NCI-H1092 treated with DMSO at 0.1 percent for 48 hours (cell line): ENCODE measurements around the gene NAT14.
"Not testable (repeated sequence)": the region's sequence is repeated elsewhere in the genome, so short reads cannot be mapped to it uniquely, and the experiment has no call there.

Experiments
- DNase-seq: peaks from one replicate; lab custom pipeline; 2025; lab: John Stamatoyannopoulos, UW

The NAT14 gene

GRCh38 chr19:55484593-55485438 lies at the start of gene NAT14:
Gene NAT14 (plus strand): TSS chr19:55485188. CDS start chr19:55485709, 521 bp downstream.
- DNase-seq, result peak; percentile 50

- no peak for DNase-seq
These were observed 48.1 kb upstream of the NAT14 start for GRCh38 chr19:55436847-55437246.

- no peak for DNase-seq
These were observed 47.6 kb upstream of the NAT14 start for GRCh38 chr19:55437410-55437809.

DNA sequence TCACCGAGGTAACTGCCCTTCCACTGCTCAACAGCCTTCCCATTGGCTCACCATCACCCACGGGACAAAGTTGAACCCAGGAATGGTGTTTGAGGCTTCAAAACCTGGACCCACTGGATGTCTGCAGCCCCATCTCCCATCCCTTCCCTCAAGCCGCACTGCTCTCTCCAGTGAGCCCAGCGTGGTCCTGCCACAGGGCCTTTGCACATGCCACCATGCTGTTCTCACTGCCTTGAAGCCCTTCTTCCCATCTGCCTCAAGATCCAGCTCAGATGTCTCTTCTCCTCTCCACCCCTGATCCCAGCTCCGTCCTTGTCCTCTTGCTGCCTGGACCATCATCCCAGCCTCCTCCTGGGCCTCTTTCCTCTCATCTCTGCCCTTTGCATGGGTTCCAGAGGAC lies 45.9 kb upstream of the NAT14 start:
- no peak for DNase-seq

- DNase-seq, result no peak
These were observed 44.4 kb upstream of the NAT14 start for GRCh38 chr19:55440411-55441105.

DNA sequence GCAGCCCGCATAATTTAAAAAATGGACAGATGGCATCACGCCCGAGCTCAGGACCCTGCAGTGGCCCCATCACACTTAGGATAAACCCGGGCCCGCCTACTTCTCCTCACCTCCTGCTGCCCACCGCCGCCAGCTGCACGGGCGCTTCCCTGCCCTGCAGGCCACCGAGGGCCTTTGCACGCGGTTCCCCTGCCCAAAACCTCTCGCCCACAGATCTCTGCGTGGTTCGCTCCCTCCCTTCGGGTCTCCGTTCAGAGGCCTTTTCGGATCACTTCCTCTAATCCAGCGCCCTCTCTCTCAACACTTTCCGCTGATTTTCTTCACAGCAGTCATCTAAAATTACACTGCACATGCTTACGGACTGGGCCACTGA lies 43.7 kb upstream of the NAT14 start:
- DNase-seq, result no peak

DNA sequence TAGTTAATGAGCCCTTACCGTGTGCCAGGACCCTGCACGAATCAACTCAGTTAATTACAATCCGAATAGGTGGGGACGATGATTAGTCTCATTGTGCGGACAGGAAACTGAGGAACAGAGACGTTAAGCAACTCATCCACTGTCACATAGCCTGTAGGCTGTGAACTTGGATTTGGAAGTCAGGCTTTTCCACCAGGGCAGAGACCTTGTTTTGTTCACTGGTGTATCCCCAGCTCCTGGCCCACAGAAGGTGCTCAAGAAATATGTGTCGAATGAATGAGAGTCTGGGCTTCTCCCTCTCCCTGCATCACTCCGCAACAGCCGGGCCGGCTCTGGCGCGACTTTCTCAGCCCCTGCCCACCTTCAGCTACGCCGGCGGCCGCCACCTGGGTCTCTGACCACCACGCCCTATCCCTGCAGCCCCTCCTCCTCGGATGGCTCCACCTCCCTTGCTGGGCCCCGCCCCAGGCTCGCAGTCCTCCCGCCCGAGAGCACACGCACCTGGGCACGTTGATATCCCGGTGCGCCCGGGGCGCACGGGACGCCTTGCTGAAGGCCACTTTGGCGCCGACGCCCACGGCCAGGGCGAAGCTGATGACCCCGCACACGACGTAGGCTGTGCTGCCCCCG lies 43.2 kb upstream of the NAT14 start:
- no peak for DNase-seq

DNA sequence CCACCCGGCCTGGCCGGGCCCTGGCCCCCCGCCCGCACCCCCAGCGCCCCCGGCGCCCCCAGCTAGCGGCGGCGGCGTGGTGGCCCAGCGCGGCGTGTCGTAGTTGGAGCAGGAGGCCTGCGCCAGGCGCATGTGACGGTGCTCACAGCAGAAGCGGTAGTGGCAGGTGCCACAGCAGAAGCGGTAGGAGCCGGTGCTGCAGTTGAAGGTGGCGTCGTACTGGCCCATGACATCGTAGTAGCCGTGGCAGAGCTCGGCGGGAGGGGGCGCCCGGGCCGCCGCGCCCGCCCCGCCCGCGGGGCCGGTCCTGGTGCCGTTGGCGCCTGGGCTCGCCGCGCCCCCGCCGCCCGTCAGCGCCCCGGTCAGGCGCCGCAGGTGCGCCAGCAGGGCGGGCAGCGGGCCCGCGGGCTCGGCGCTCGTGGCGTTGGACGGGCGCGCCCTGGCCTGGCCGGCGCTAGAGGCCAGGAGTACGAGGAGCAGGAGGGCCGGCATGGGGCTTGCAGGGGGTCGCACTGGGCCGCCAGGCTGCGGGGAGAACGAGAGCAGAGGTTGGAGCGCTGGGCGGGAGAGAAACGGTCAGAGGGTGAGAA lies 42.5 kb upstream of the NAT14 start:
- peak; percentile 22 for DNase-seq

GRCh38 chr19:55443045-55443823 lies 41.8 kb upstream of the NAT14 start, which contains the start of gene SHISA7:
Gene SHISA7 (minus strand): TSS chr19:55443300. CDS start chr19:55442863, 437 bp downstream.
- DNase-seq, result peak; percentile 21

DNA sequence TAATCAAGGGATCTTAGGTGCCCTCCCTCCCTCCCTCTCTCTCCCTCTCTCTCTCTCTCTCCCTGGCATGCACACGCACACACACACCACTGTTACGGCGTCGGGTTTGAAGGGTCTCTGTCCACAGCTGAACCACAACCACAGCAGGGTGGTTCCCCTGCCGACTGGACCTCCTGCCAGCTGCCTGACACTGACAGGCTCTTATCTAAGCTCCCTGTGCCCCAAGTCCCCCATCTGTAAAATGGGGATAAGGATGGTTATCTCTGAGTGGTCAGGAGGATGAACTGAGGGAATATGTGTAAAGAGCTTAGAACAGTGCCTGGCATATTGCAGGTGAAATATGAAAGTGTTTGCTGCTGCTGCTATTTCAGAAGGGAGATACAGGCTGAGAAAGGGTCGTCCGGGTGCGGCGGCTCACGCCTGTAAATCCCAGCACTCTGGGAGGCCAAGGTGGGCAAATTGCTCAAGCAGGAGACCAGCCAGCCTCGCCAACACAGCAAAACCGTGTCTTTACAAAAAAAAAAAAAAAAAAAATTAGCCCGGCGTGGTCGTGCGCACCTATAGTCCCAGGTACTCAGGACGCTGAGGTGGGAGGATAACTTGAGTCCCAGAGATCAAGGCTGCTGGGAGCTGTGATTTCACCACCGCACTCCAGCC lies 41.0 kb upstream of the NAT14 start:
- DNase-seq, result no peak

- DNase-seq, result no peak
These were observed 40.3 kb upstream of the NAT14 start for GRCh38 chr19:55444646-55445045.

- DNase-seq, result no peak
These were observed 38.9 kb upstream of the NAT14 start for GRCh38 chr19:55446060-55446459.

GRCh38 chr19:55447421-55448174 lies 37.4 kb upstream of the NAT14 start:
- DNase-seq, result peak; percentile 22

DNA sequence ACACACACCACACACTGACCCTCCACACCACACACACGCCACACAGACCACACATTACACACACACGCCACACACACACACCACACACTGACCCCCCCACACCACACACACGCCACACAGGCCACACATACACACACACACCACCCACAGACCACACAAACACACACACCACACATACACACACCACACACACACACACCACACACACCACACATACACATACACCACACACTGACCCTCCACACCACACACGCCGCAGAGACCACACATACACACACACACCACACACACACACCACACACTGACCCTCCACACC lies 36.9 kb upstream of the NAT14 start:
- DNase-seq, result not testable (repeated sequence)

GRCh38 chr19:55449469-55449868 lies 35.5 kb upstream of the NAT14 start:
- no peak for DNase-seq

DNA sequence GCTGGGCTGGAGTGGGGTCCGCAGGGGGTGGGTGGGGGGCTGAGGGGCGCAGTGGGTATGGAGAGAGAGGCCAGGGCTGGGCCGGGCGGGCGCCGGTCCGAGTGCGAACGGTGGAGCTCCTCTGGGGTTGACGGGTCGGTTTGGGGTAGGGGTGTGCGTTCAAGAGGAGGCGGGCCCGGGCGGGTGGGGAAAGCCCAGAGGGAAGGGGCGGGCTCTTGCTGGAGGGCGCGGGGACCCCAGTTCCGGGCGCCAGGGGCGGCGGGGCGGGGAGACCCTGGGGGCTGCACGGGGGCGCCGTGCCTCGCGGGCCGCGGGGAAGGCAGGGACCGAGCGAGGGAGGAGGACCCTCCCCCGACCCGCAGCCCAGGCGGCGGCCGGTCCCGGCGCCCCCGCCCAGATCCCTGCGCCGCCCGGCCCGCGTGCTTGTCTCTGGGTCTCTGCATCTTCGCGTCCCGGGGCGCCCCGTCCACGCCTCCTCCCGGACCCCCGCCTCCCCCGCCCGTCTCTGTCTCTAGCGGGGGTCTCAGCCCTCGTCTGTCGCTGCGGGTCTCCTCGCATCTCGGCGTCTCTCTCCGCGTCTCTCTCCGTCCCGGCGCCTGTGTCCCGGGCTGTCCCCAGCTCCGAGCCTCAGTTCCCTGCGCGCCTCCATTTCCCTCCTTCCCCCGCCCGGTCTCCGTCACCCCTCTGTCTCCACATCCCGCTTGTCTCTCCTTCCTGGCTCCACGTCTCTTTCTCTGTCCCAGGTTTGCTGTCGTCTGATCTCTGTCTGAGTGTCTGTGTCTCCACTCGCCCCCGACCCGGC lies 33.6 kb upstream of the NAT14 start:
- DNase-seq, result no peak

DNA sequence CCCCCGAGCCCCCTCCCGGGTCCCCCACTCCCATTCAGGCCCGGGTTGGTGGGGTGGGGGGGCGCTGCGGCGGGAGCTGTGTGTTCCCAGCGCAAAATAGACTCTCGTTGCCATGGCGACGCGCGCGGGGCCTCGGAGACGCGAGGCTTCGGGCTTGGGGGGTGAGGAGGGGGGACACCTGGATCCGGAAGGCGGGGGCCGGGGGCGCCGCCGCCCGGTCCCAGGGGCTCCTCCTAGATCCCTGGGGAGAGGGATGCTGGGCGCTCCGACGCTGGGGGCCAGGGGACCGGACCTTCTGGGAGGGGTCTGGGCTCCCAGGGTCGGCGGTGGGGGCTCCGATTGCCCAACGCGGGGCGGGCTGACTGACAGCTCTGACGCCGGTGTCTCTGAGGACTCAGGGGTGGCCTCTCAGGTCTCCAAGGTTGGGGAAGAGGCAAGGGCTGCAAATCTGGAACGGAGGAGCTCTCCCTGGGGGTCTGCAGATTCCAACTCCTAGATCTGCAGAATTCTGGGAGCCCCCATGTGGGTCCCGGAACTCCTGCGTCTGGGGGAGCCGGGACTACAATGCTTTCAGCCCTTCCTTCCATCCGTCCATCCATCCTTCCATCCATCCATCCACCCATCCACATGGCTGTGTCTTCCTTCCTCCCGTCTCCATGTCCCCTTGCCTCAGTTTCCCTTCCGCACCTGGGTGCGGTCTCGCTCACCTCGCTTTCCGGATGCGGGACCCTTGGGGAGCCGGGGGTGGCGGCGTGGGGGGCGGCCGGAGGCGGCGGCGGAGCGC lies 32.8 kb upstream of the NAT14 start:
- DNase-seq, result peak; percentile 30

GRCh38 chr19:55452749-55453346 lies 32.1 kb upstream of the NAT14 start:
- peak; percentile 86 for DNase-seq
